ENCODE measurements around the gene SPTBN1.

Gene SPTBN1

GRCh38 chr2:54610700-54611099, 154.6 kb downstream of the SPTBN1 start:
- no peak overlapping the region for H3K4me3 ChIP-seq (ENCODE audit: low read length)
- DNase-seq (ENCODE audit: low read depth, low spot score), result no peak

DNA sequence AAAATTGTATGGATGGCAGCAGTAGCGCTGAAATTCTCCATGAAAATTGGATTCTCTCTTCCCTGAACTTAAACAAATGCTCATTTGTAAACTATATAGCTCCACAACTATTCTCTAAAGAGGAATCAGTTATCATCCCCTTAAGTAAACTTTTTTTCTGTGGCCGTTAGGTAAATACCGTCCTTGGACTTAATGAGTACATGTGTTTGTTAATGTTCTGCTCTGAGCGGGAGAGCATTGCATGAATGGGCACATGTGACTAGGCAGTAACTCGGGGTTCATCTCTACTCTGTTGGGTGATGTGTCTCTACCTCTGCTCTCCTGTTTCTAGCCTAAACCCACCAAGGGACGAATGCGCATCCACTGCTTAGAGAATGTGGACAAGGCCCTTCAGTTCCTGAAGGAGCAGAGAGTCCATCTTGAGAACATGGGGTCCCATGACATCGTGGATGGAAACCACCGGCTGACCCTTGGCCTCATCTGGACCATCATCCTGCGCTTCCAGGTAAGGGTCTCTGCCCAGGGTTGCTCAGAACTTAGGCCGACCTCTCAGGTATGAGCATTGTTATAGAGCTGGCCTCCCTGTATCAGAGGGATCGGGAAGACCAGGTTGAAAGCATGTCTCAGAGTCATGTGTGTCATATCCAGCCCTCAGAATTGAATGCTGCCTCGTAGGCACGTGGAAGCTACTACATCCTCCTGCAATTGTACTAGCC, 155.9 kb downstream of the SPTBN1 start:
- DNase-seq (ENCODE audit: low read depth, low spot score), result no peak
- no peak overlapping the region for H3K4me3 ChIP-seq (ENCODE audit: low read length)

DNA sequence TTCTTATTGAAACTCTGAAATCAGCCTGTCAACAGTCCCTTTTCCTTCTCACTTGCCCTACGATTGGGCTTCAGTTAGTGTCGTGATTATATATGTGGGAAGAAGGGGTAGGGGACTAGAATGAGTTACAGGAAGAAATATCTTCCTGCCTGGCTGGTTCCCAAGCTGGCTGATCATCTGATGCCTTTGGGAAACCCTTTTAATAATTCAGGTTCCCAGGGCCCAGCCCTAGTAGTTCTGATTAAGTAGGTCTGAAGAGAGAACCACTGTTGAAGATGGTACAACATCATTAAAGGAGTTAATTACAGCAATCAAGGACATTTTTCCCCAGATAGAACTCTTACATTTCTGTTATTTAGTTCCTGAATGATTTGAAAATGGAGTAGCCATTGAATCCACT, 157.3 kb downstream of the SPTBN1 start:
- no peak overlapping the region for H3K4me3 ChIP-seq (ENCODE audit: low read length)
- DNase-seq (ENCODE audit: low read depth, low spot score), result no peak

DNA sequence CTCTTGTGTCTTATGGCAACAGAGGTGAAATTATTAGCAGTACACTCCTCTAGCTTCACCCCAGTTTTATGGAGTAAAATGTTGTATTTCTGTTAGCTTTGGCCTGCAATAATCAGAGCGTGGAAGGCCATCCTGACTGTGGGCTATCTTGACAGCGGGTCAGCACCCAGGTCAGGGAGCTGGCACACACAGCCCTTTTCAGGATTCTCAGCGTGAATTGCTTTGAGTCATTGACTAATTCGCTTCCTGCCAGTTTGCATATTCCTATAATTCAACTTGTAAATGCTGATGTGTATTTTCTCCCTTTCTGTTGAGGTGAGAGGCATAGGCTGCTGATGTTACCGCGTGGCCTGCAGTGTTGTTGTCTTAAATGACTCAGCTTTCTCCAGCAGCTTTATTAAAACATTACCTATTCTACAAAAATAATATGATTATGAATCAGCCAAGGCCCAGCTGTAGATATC, 157.7 kb downstream of the SPTBN1 start:
- DNase-seq (ENCODE audit: low read depth, low spot score), result no peak
- no peak overlapping the region for H3K4me3 ChIP-seq (ENCODE audit: low read length)

DNA sequence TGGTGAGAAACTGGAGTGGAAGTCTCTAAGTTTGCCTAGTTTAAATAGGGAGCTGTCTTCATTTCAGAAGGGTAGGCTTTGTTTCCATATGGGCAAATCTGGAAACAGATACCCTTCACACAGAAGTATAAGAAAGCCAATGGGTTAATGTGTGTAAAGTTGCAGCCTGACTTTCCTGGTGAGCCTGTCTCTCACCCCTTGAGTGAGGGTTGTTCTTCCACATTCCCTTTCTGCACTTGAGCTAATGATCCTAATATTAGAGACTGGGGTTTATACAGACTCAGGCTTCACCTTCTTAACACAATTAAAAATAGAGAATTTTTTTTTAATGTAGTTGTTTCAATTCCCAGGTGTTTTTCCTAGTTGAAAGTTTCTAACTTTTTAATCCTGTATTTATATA, 158.7 kb downstream of the SPTBN1 start:
- DNase-seq (ENCODE audit: low read depth, low spot score), result no peak
- H3K4me3 ChIP-seq (ENCODE audit: low read length), result no peak overlapping the region

- no peak overlapping the region for H3K4me3 ChIP-seq (ENCODE audit: low read length)
- no peak for DNase-seq (ENCODE audit: low read depth, low spot score)
Observed at GRCh38 chr2:54615832-54616534, 159.9 kb downstream of the SPTBN1 start.

GRCh38 chr2:54617409-54617808, 161.3 kb downstream of the SPTBN1 start:
- no peak for DNase-seq (ENCODE audit: low read depth, low spot score)
- no peak overlapping the region for H3K4me3 ChIP-seq (ENCODE audit: low read length)

GRCh38 chr2:54618646-54619565, 162.8 kb downstream of the SPTBN1 start:
- no peak for DNase-seq (ENCODE audit: low read depth, low spot score)
- no peak overlapping the region for H3K4me3 ChIP-seq (ENCODE audit: low read length)

- no peak overlapping the region for H3K4me3 ChIP-seq (ENCODE audit: low read length)
- DNase-seq (ENCODE audit: low read depth, low spot score), result no peak
Observed at GRCh38 chr2:54619660-54620231, 163.6 kb downstream of the SPTBN1 start.

GRCh38 chr2:54620948-54621347, 164.8 kb downstream of the SPTBN1 start:
- no peak for DNase-seq (ENCODE audit: low read depth, low spot score)
- no peak overlapping the region for H3K4me3 ChIP-seq (ENCODE audit: low read length)

GRCh38 chr2:54624591-54625071, 168.5 kb downstream of the SPTBN1 start:
- H3K4me3 ChIP-seq (ENCODE audit: low read length), result no peak overlapping the region
- DNase-seq (ENCODE audit: low read depth, low spot score), result no peak

DNA sequence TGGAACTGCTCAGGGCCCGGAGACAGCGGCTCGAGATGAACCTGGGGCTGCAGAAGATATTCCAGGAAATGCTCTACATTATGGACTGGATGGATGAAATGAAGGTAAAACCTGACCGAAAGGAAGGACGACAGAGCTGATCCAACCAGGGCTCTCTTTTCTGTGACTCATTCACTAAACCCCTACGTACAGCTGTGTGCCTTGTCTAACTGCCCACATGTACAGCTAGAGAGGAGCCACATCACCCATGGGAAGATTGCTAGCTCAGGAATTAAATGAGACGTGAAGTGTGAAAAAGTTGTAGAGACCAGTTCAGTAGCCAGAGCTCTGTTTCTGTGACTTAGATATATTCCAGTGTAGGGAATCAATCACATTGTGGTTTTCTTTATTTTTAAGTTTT, 170.0 kb downstream of the SPTBN1 start:
- DNase-seq (ENCODE audit: low read depth, low spot score), result no peak
- H3K4me3 ChIP-seq (ENCODE audit: low read length), result no peak overlapping the region

- no peak overlapping the region for H3K4me3 ChIP-seq (ENCODE audit: low read length)
- no peak for DNase-seq (ENCODE audit: low read depth, low spot score)
Observed at GRCh38 chr2:54626884-54627283, 170.8 kb downstream of the SPTBN1 start.

- no peak overlapping the region for H3K4me3 ChIP-seq (ENCODE audit: low read length)
- no peak for DNase-seq (ENCODE audit: low read depth, low spot score)
Observed at GRCh38 chr2:54627973-54628372, 171.8 kb downstream of the SPTBN1 start.

GRCh38 chr2:54628418-54628817, 172.3 kb downstream of the SPTBN1 start:
- H3K4me3 ChIP-seq (ENCODE audit: low read length), result no peak overlapping the region

GRCh38 chr2:54628957-54629356, 172.8 kb downstream of the SPTBN1 start:
- H3K4me3 ChIP-seq (ENCODE audit: low read length), result no peak overlapping the region
- DNase-seq (ENCODE audit: low read depth, low spot score), result no peak

More at GRCh38 chr2:54628418-54628817, 172.3 kb downstream of the SPTBN1 start:
- DNase-seq (ENCODE audit: low read depth, low spot score), result no peak

GRCh38 chr2:54629390-54629789, 173.3 kb downstream of the SPTBN1 start:
- H3K4me3 ChIP-seq (ENCODE audit: low read length), result no peak overlapping the region
- DNase-seq (ENCODE audit: low read depth, low spot score), result no peak

- no peak for DNase-seq (ENCODE audit: low read depth, low spot score)
Observed at GRCh38 chr2:54629914-54630857, 174.1 kb downstream of the SPTBN1 start.

More at GRCh38 chr2:54629914-54630857, 174.1 kb downstream of the SPTBN1 start:
- no peak overlapping the region for H3K4me3 ChIP-seq (ENCODE audit: low read length)

Measured in Jurkat, Clone E6-1 (cell line).